H9 (cell line): ENCODE measurements around the gene CEP128. TPM values are rescaled to one million over a fixed set of nuclear protein-coding genes. Genes with fewer than 3 reads are reported as not detected.

Experiments
- DNase-seq: peaks from one replicate; pipeline ENCODE4 v3.0.0-alpha.2; 2017
- H2AFZ ChIP-seq: one replicate; pipeline ENCODE4 v1.6.1; 2013; ENCODE audit warnings: mild to moderate bottlenecking, low read length, control low read depth, moderate library complexity
- H2AK5ac ChIP-seq: 2 replicates; pipeline ENCODE4 v1.6.1; 2013; ENCODE audit warnings: low read length, control low read depth, mixed read lengths; ENCODE audit not compliant: insufficient read length
- H2BK120ac ChIP-seq: one replicate; pipeline ENCODE4 v1.6.1; 2013; ENCODE audit warnings: low read depth, mild to moderate bottlenecking, low read length, control low read depth, inconsistent platforms; ENCODE audit not compliant: poor library complexity, severe bottlenecking
- H2BK12ac ChIP-seq: 2 replicates; pipeline ENCODE4 v1.6.1; 2013; ENCODE audit warnings: low read length, control low read depth, mixed read lengths, low read depth; ENCODE audit not compliant: insufficient read length
- H2BK15ac ChIP-seq: 2 replicates; pipeline ENCODE4 v1.6.1; 2013; ENCODE audit warnings: low read depth, low read length, control low read depth
- H2BK20ac ChIP-seq: one replicate; pipeline ENCODE4 v1.6.1; 2013; ENCODE audit warnings: low read depth, mild to moderate bottlenecking, low read length, control low read depth, inconsistent platforms; ENCODE audit not compliant: poor library complexity, severe bottlenecking
- H2BK5ac ChIP-seq: 2 replicates; pipeline ENCODE4 v1.6.1; 2013; ENCODE audit warnings: low read length, control low read depth, mixed read lengths; ENCODE audit not compliant: insufficient read length
- H3K14ac ChIP-seq: 2 replicates; pipeline ENCODE4 v1.6.1; 2013; ENCODE audit warnings: low read length, control low read depth; ENCODE audit not compliant: insufficient read depth
- H3K18ac ChIP-seq: 2 replicates; pipeline ENCODE4 v1.6.1; 2013; ENCODE audit warnings: low read depth, mild to moderate bottlenecking, mixed read lengths, low read length, control low read depth; ENCODE audit not compliant: insufficient read length
- H3K23ac ChIP-seq: 2 replicates; pipeline ENCODE4 v1.6.1; 2013; ENCODE audit warnings: low read length, control low read depth, mixed read lengths, low read depth; ENCODE audit not compliant: insufficient read length
- H3K23me2 ChIP-seq: 2 replicates; pipeline ENCODE4 v1.6.1; 2013; ENCODE audit warnings: low read depth, mild to moderate bottlenecking, mixed read lengths, low read length, control low read depth; ENCODE audit not compliant: insufficient read length, poor library complexity, severe bottlenecking
- H3K27ac ChIP-seq: 2 replicates; pipeline ENCODE4 v1.5.1; 2013; ENCODE audit warnings: low read length, control low read depth, mixed read lengths, low read depth; ENCODE audit not compliant: insufficient read length
- H3K27me3 ChIP-seq: 2 replicates; pipeline ENCODE4 v1.6.1; 2013; ENCODE audit warnings: low read length, control low read depth, inconsistent platforms; ENCODE audit not compliant: insufficient read depth
- H3K4ac ChIP-seq: 2 replicates; pipeline ENCODE4 v1.6.1; 2013; ENCODE audit warnings: low read depth, mild to moderate bottlenecking, control low read depth, inconsistent platforms, low read length, moderate library complexity
- H3K4me1 ChIP-seq: 2 replicates; pipeline ENCODE4 v1.6.1; 2013; ENCODE audit warnings: low read length, control low read depth, inconsistent platforms; ENCODE audit not compliant: insufficient read depth
- H3K4me2 ChIP-seq: 2 replicates; pipeline ENCODE4 v1.6.1; 2013; ENCODE audit warnings: low read length, control low read depth, mixed read lengths; ENCODE audit not compliant: insufficient read length, insufficient read depth
- H3K56ac ChIP-seq: 2 replicates; pipeline ENCODE4 v1.6.1; 2013; ENCODE audit warnings: low read depth, mild to moderate bottlenecking, mixed read lengths, low read length, control low read depth; ENCODE audit not compliant: insufficient read length
- H3K79me1 ChIP-seq: 2 replicates; pipeline ENCODE4 v1.6.1; 2013; ENCODE audit warnings: low read depth, mild to moderate bottlenecking, moderate library complexity, low read length, control low read depth, inconsistent platforms; ENCODE audit not compliant: insufficient read depth, poor library complexity, severe bottlenecking
- H3K79me2 ChIP-seq: 2 replicates; pipeline ENCODE4 v1.6.1; 2013; ENCODE audit warnings: low read length, control low read depth, inconsistent platforms; ENCODE audit not compliant: insufficient read depth
- H3K9ac ChIP-seq: 2 replicates; pipeline ENCODE4 v1.6.1; 2013; ENCODE audit warnings: low read length, control low read depth, mixed read lengths; ENCODE audit not compliant: insufficient read length; ENCODE audit errors: extremely low read depth
- H3K9me3 ChIP-seq: one replicate; pipeline ENCODE4 v1.6.1; 2013; ENCODE audit warnings: low read depth, low read length, inconsistent platforms; ENCODE audit not compliant: control insufficient read depth
- H3T11ph ChIP-seq: one replicate; pipeline ENCODE4 v1.6.1; 2013; ENCODE audit warnings: mild to moderate bottlenecking, low read length, control low read depth, inconsistent platforms
- H4K20me1 ChIP-seq: one replicate; pipeline ENCODE4 v1.6.1; 2013; ENCODE audit not compliant: control insufficient read depth, insufficient read length, insufficient read depth
- H4K5ac ChIP-seq: 2 replicates; pipeline ENCODE4 v1.6.1; 2013; ENCODE audit warnings: low read depth, mild to moderate bottlenecking, mixed read lengths, low read length, control low read depth; ENCODE audit not compliant: insufficient read length
- H4K8ac ChIP-seq: replicated peaks from 2 replicates; pipeline ENCODE4 v1.6.1; 2013; ENCODE audit warnings: low read length, control low read depth, mixed read lengths, low read depth; ENCODE audit not compliant: insufficient read length
- H4K91ac ChIP-seq: 2 replicates; pipeline ENCODE4 v1.6.1; 2013; ENCODE audit warnings: low read depth, mild to moderate bottlenecking, moderate library complexity, mixed read lengths, low read length, control low read depth; ENCODE audit not compliant: insufficient read length
- H3K27ac Mint-ChIP-seq, 3 experiments: 2 replicates in 2 of 3; 3 replicates in 1 of 3; pipeline ENCODE4 v1.8.0; 2020 to 2021; ENCODE audit warnings: mixed read lengths in 3 of 3, mild to moderate bottlenecking in 1 of 3, moderate library complexity in 1 of 3
- H3K27me3 Mint-ChIP-seq: 2 replicates; pipeline ENCODE4 v1.8.0; 2021; ENCODE audit warnings: low read depth, mild to moderate bottlenecking, moderate library complexity, mixed read lengths
- H3K36me3 Mint-ChIP-seq, 3 experiments: 2 replicates in 2 of 3; 3 replicates in 1 of 3; pipeline ENCODE4 v1.8.0; 2020 to 2021; ENCODE audit warnings: low read depth in 3 of 3, mixed read lengths in 3 of 3; ENCODE audit not compliant: insufficient read depth in 1 of 3
- H3K4me1 Mint-ChIP-seq, 2 experiments: 2 replicates each; pipeline ENCODE4 v1.8.0; 2020; ENCODE audit warnings: mixed read lengths in 2 of 2
- H3K4me3 Mint-ChIP-seq, 2 experiments: 2 replicates in 1 of 2; 3 replicates in 1 of 2; pipeline ENCODE4 v1.8.0; 2020 to 2021; ENCODE audit warnings: mild to moderate bottlenecking in 2 of 2, mixed read lengths in 2 of 2, moderate library complexity in 1 of 2
- H3K9me3 Mint-ChIP-seq, 2 experiments: 2 replicates in 1 of 2; 3 replicates in 1 of 2; pipeline ENCODE4 v1.8.0; 2020; ENCODE audit warnings: mild to moderate bottlenecking in 2 of 2, mixed read lengths in 2 of 2, moderate library complexity in 1 of 2
- WGBS: extraction: QIAGEN DNeasy Blood & Tissue Kit; methylation state at CpG from one replicate; pipeline ENCODE4 v1.1.7; 2013; ENCODE audit warnings: missing lambda C conversion rate, low lambda C conversion rate, mixed read lengths; ENCODE audit not compliant: insufficient read length; ENCODE audit errors: extremely low coverage; 5-methylcytosine and 5-hydroxymethylcytosine counted together
- total RNA-seq: library from RNA; stranded (reverse); gene quantifications from 2 replicates; pipeline ENCODE4 v1.2.1, GENCODE V29; 2021
- TF ChIP-seq, protein P1 (sequence below): fragments of 200-600 bp; sonication (generic); conservative IDR thresholded peaks from 3 replicates; pipeline ENCODE4 v1.8.0; 2021; ENCODE audit warnings: antibody characterized with exemption, mild to moderate bottlenecking

Gene CEP128
- total RNA-seq, 1 experiment from 2014 or later, result 16.3 TPM

GRCh38 chr14:80698974-80699373 lies 242.6 kb downstream of the CEP128 start:
- no peak overlapping the region for H2AK5ac ChIP-seq
- WGBS, result no CpG with 5 or more reads among the region's 6 CpGs
- no peak overlapping the region for H3K14ac ChIP-seq
- no peak overlapping the region for H2BK5ac ChIP-seq
- H4K20me1 ChIP-seq, result no peaks in the 10 kb centered on the region
- no peak overlapping the region for H2BK120ac ChIP-seq
- no peak overlapping the region for H4K91ac ChIP-seq
- no peak for DNase-seq
- TF ChIP-seq, protein P1, sequence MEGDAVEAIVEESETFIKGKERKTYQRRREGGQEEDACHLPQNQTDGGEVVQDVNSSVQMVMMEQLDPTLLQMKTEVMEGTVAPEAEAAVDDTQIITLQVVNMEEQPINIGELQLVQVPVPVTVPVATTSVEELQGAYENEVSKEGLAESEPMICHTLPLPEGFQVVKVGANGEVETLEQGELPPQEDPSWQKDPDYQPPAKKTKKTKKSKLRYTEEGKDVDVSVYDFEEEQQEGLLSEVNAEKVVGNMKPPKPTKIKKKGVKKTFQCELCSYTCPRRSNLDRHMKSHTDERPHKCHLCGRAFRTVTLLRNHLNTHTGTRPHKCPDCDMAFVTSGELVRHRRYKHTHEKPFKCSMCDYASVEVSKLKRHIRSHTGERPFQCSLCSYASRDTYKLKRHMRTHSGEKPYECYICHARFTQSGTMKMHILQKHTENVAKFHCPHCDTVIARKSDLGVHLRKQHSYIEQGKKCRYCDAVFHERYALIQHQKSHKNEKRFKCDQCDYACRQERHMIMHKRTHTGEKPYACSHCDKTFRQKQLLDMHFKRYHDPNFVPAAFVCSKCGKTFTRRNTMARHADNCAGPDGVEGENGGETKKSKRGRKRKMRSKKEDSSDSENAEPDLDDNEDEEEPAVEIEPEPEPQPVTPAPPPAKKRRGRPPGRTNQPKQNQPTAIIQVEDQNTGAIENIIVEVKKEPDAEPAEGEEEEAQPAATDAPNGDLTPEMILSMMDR, result no peak
- H3K4me1 Mint-ChIP-seq, result no peaks in the 10 kb centered on the region
- H2BK20ac ChIP-seq, result no peak overlapping the region
- no peak overlapping the region for H2AFZ ChIP-seq
- H3K23ac ChIP-seq, result no peak overlapping the region
- H3K79me1 ChIP-seq, result no peaks in the 10 kb centered on the region
- H3K27me3 Mint-ChIP-seq, result no peaks in the 10 kb centered on the region
- no peak overlapping the region for H3K4ac ChIP-seq
- no peak overlapping the region for H3K9ac ChIP-seq
- no peak overlapping the region for H3K4me3 Mint-ChIP-seq
- H2BK12ac ChIP-seq, result no peak overlapping the region
- no peak overlapping the region for H3T11ph ChIP-seq
- no peaks in the 10 kb centered on the region for H3K9me3 ChIP-seq
- no peak overlapping the region for H3K56ac ChIP-seq
- no peaks in the 10 kb centered on the region for H3K23me2 ChIP-seq
- no peak overlapping the region for H2BK15ac ChIP-seq
- no peak overlapping the region for H3K18ac ChIP-seq
- H3K27ac ChIP-seq, result no peak overlapping the region
- no peak overlapping the region for H4K8ac ChIP-seq
- 0 out of 7 replicates have a peak, but pooled peaks cover 0 to 3% (median 0%) of the 10 kb centered on the region in 3 experiments for H3K36me3 Mint-ChIP-seq
- no peak overlapping the region for H3K4me2 ChIP-seq
- no peak overlapping the region for H4K5ac ChIP-seq
- no peaks in the 10 kb centered on the region for H3K79me2 ChIP-seq
- H3K27ac Mint-ChIP-seq, result no peak overlapping the region
- no peaks in the 10 kb centered on the region; a peak in 1 of 5 replicates for H3K9me3 Mint-ChIP-seq
- H3K4me1 ChIP-seq, result no peaks in the 10 kb centered on the region; the same call in 1 of the 2 replicates
- no peaks in the 10 kb centered on the region for H3K27me3 ChIP-seq
